OCI-LY7 (cell line): ENCODE results near the gene GIMAP5. TPM values are rescaled to one million over a fixed set of nuclear protein-coding genes. Genes with fewer than 3 reads are reported as not detected.

ENCODE experiments used
- BruUV-seq: library from RNA; stranded (reverse); fragments of 400-500 nt; replicated peaks from 2 replicates; lab custom pipeline; 2021; lab: Mats Ljungman, UMichigan
- CTCF ChIA-PET: fragments of 300-600 bp; sonication (Branson Sonifier 250); formaldehyde crosslinking; loops from one replicate; lab custom pipeline; 2022; ENCODE audit warnings: antibody characterized with exemption; ENCODE audit not compliant: unreplicated experiment; lab: Charles Lee
- POLR2A ChIA-PET: fragments of 300-600 bp; sonication (Branson Sonifier 250); formaldehyde crosslinking; loops from one replicate; lab custom pipeline; 2022; ENCODE audit warnings: antibody characterized with exemption; lab: Charles Lee
- DNase-seq: peaks from one replicate; pipeline ENCODE4 v3.0.0-alpha.2; 2015; ENCODE audit warnings: low spot score
- H2AFZ ChIP-seq: fragments of 200-600 bp; sonication (generic), shearing (Covaris generic); 2 replicates; pipeline ENCODE4 v1.6.1; 2014; ENCODE audit warnings: mild to moderate bottlenecking, antibody characterized with exemption, low read length, moderate library complexity
- H3K27ac ChIP-seq: fragments of 200-600 bp; sonication (generic); 2 replicates; pipeline ENCODE4 v1.5.1; 2014; ENCODE audit warnings: mixed run types, low read depth, mild to moderate bottlenecking, moderate library complexity, low read length, inconsistent platforms; ENCODE audit not compliant: poor library complexity, severe bottlenecking
- H3K36me3 ChIP-seq: fragments of 200-600 bp; sonication (generic); 2 replicates; pipeline ENCODE4 v1.6.1; 2014; ENCODE audit warnings: mild to moderate bottlenecking, antibody characterized with exemption, low read length, moderate library complexity, mixed read lengths; ENCODE audit not compliant: insufficient read depth
- H3K4me1 ChIP-seq: fragments of 200-600 bp; sonication (generic); 2 replicates; pipeline ENCODE4 v1.5.1; 2014; ENCODE audit warnings: mild to moderate bottlenecking, low read length; ENCODE audit not compliant: insufficient read depth, poor library complexity, severe bottlenecking
- H3K4me2 ChIP-seq: fragments of 200-600 bp; sonication (generic); 2 replicates; pipeline ENCODE4 v1.6.1; 2014; ENCODE audit warnings: mild to moderate bottlenecking, low read length
- H3K4me3 ChIP-seq: fragments of 200-600 bp; sonication (generic); 2 replicates; pipeline ENCODE4 v1.5.1; 2014; ENCODE audit warnings: mild to moderate bottlenecking, low read depth, low read length; ENCODE audit not compliant: poor library complexity, severe bottlenecking
- H3K79me2 ChIP-seq: fragments of 200-600 bp; sonication (generic); 2 replicates; pipeline ENCODE4 v1.6.1; 2016; ENCODE audit warnings: low read depth, mild to moderate bottlenecking, low read length, moderate library complexity, mixed read lengths; ENCODE audit not compliant: insufficient read depth
- H3K9me2 ChIP-seq: fragments of 200-600 bp; sonication (generic); 2 replicates; pipeline ENCODE4 v1.6.1; 2016; ENCODE audit warnings: mild to moderate bottlenecking, low read length, mixed read lengths; ENCODE audit not compliant: insufficient read depth
- H3K9me3 ChIP-seq: fragments of 200-600 bp; sonication (generic); 2 replicates; pipeline ENCODE4 v1.6.1; 2014; ENCODE audit warnings: mild to moderate bottlenecking, mixed run types, low read length, mixed read lengths
- H4K20me1 ChIP-seq: fragments of 200-600 bp; sonication (generic); 2 replicates; pipeline ENCODE4 v1.6.1; 2014; ENCODE audit warnings: mild to moderate bottlenecking, antibody characterized with exemption, low read length, moderate library complexity, mixed read lengths; ENCODE audit not compliant: insufficient read depth
- CTCF ChIP-seq: fragments of 200-600 bp; sonication (generic); conservative IDR thresholded peaks from 2 replicates; pipeline ENCODE4 v1.5.1; 2014; ENCODE audit warnings: mild to moderate bottlenecking, antibody characterized with exemption, low read length, moderate library complexity, mixed read lengths
- EZH2phosphoT487 ChIP-seq: fragments of 200-600 bp; sonication (generic); IDR thresholded peaks from 2 replicates; pipeline ENCODE4 v1.6.1; 2018; ENCODE audit warnings: low read depth, borderline replicate concordance, mild to moderate bottlenecking, mixed run types, antibody characterized with exemption, low read length, moderate library complexity, mixed read lengths
- intact Hi-C: fragments of 100-400 bp; cut with micrococcal nuclease; formaldehyde crosslinking; loops from one replicate; pipeline ENCODE4 v1.10.0; 2022; ENCODE audit not compliant: unreplicated experiment
- total RNA-seq, 2 experiments: library from RNA; depleted of rRNA in 1 of 2; stranded (reverse); fragments of >200 nt in 1 of 2; shearing (Covaris generic) in 1 of 2; gene quantifications; 2 replicates each; pipeline ENCODE4 v1.2.3, GENCODE V29; 2014 to 2022

GIMAP5 gene
- total RNA-seq, 2 experiments from 2014 or later: not detected

- no peak overlapping the region for H3K27ac ChIP-seq
- no peaks in the 10 kb centered on the region for H4K20me1 ChIP-seq
- H3K4me1 ChIP-seq: no peaks in the 10 kb centered on the region
- H3K9me2 ChIP-seq: no peaks in the 10 kb centered on the region
- no peak for DNase-seq
- CTCF ChIA-PET: no interaction called here
- no TSS peak for BruUV-seq
- intact Hi-C loops: no loop called here
- no peak overlapping the region for H3K4me2 ChIP-seq
- H3K4me3 ChIP-seq: no peak overlapping the region
- no peaks in the 10 kb centered on the region for H3K36me3 ChIP-seq
- no peaks in the 10 kb centered on the region for H3K9me3 ChIP-seq
- TF ChIP-seq CTCF (no peak), EZH2phosphoT487 (no peak)
- POLR2A ChIA-PET: no interaction called here
- H3K79me2 ChIP-seq: no peaks in the 10 kb centered on the region
- no peak overlapping the region for H2AFZ ChIP-seq
Measured at GRCh38 chr7:150745086-150745485, 7.9 kb downstream of the GIMAP5 start.

- no peaks in the 10 kb centered on the region for H3K4me1 ChIP-seq
- intact Hi-C loops: no loop called here
- no peak overlapping the region for H3K27ac ChIP-seq
- no peak overlapping the region for H3K4me2 ChIP-seq
- no TSS peak for BruUV-seq
- H3K9me3 ChIP-seq: no peaks in the 10 kb centered on the region
- no peak overlapping the region for H3K4me3 ChIP-seq
- ChIA-PET POLR2A (no interaction called here), CTCF (no interaction called here)
- H3K36me3 ChIP-seq: no peaks in the 10 kb centered on the region
- no peak for DNase-seq
- no peaks in the 10 kb centered on the region for H3K79me2 ChIP-seq
- no peaks in the 10 kb centered on the region for H3K9me2 ChIP-seq
- H4K20me1 ChIP-seq: 0 out of 2 replicates have a peak, but pooled peaks cover 3% of the 10 kb centered on the region
- TF ChIP-seq EZH2phosphoT487 (no peak), CTCF (no peak)
- no peak overlapping the region for H2AFZ ChIP-seq
Measured at GRCh38 chr7:150745876-150746275, 8.7 kb downstream of the GIMAP5 start.

GRCh38 chr7:150746921-150747320 lies 9.7 kb downstream of the GIMAP5 start:
- Histone ChIP-seq H3K27ac (no peak overlapping the region), H3K36me3 (no peaks in the 10 kb centered on the region), H3K4me1 (no peaks in the 10 kb centered on the region), H3K79me2 (no peaks in the 10 kb centered on the region), H3K9me2 (no peaks in the 10 kb centered on the region), H2AFZ (no peak overlapping the region), H3K9me3 (no peaks in the 10 kb centered on the region), H4K20me1 (0 out of 2 replicates have a peak, but pooled peaks cover 3% of the 10 kb centered on the region), H3K4me3 (no peak overlapping the region), H3K4me2 (no peak overlapping the region)
- ChIA-PET POLR2A (no interaction called here), CTCF (no interaction called here)
- intact Hi-C loops: no loop called here
- DNase-seq: no peak
- TF ChIP-seq CTCF (no peak), EZH2phosphoT487 (no peak)
- no TSS peak for BruUV-seq
